BLaER1 (cell line): Measurements from ENCODE around the gene CCDC51.

Experiments
- H3K27ac ChIP-seq: shearing (Covaris generic); formaldehyde crosslinking; 2 replicates; pipeline ENCODE4 v1.8.1; 2022
- H3K27me3 ChIP-seq: shearing (Covaris generic); formaldehyde crosslinking; 2 replicates; pipeline ENCODE4 v1.8.1; 2022
- H3K36me3 ChIP-seq: shearing (Covaris generic); formaldehyde crosslinking; 2 replicates; pipeline ENCODE4 v1.8.1; 2022
- H3K4me1 ChIP-seq: shearing (Covaris generic); formaldehyde crosslinking; 2 replicates; pipeline ENCODE4 v1.8.1; 2022
- H3K4me2 ChIP-seq: shearing (Covaris generic); formaldehyde crosslinking; 2 replicates; pipeline ENCODE4 v1.8.1; 2022
- H3K4me3 ChIP-seq: shearing (Covaris generic); formaldehyde crosslinking; 2 replicates; pipeline ENCODE4 v1.8.1; 2022
- H3K9ac ChIP-seq: shearing (Covaris generic); formaldehyde crosslinking; 2 replicates; pipeline ENCODE4 v1.8.1; 2022
- H3K9me3 ChIP-seq: shearing (Covaris generic); formaldehyde crosslinking; 2 replicates; pipeline ENCODE4 v1.8.1; 2022
- H4K20me1 ChIP-seq: shearing (Covaris generic); formaldehyde crosslinking; 2 replicates; pipeline ENCODE4 v1.8.1; 2022
- Cebpa-rat ChIP-seq: shearing (Covaris generic); IDR thresholded peaks from 2 replicates; pipeline ENCODE4 v1.8.1; 2022

CCDC51 gene

GRCh38 chr3:48410205-48411040 lies 29.5 kb downstream of the CCDC51 start:
- Histone ChIP-seq H3K4me1 (peaks cover 12% of the 10 kb centered on the region), H3K36me3 (peaks cover 100% of the 10 kb centered on the region), H3K27ac (no peak overlapping the region), H3K4me2 (no peak overlapping the region), H3K27me3 (no peaks in the 10 kb centered on the region), H3K9ac (no peak overlapping the region), H4K20me1 (peaks cover 90% of the 10 kb centered on the region), H3K9me3 (no peaks in the 10 kb centered on the region), H3K4me3 (no peak overlapping the region)
- TF ChIP-seq Cebpa-rat = no peak

GRCh38 chr3:48409291-48410201 lies 30.4 kb downstream of the CCDC51 start:
- H3K9me3 ChIP-seq = no peaks in the 10 kb centered on the region
- TF ChIP-seq Cebpa-rat = no peak

GRCh38 chr3:48408823-48409281 lies 31.1 kb downstream of the CCDC51 start:
- H4K20me1 ChIP-seq = peaks cover 89% of the 10 kb centered on the region
- no peak overlapping the region for H3K4me2 ChIP-seq
- no peak overlapping the region for H3K9ac ChIP-seq
- no peaks in the 10 kb centered on the region for H3K27me3 ChIP-seq
- no peak overlapping the region for H3K4me3 ChIP-seq
- no peak overlapping the region for H3K27ac ChIP-seq
- TF ChIP-seq Cebpa-rat = no peak
- H3K36me3 ChIP-seq = peaks cover 100% of the 10 kb centered on the region
- H3K9me3 ChIP-seq = no peaks in the 10 kb centered on the region
- peaks cover 8% of the 10 kb centered on the region for H3K4me1 ChIP-seq

More at GRCh38 chr3:48409291-48410201, 30.4 kb downstream of the CCDC51 start:
- Histone ChIP-seq H3K9ac (no peak overlapping the region), H3K4me2 (no peak overlapping the region), H4K20me1 (peaks cover 89% of the 10 kb centered on the region), H3K4me1 (peaks cover 12% of the 10 kb centered on the region), H3K27ac (no peak overlapping the region), H3K4me3 (no peak overlapping the region), H3K27me3 (no peaks in the 10 kb centered on the region), H3K36me3 (peaks cover 100% of the 10 kb centered on the region)

- H3K4me1 ChIP-seq = no peaks in the 10 kb centered on the region
- H3K9me3 ChIP-seq = no peaks in the 10 kb centered on the region
- no peaks in the 10 kb centered on the region for H3K27me3 ChIP-seq
- peaks cover 87% of the 10 kb centered on the region for H4K20me1 ChIP-seq
- H3K36me3 ChIP-seq = peaks cover 100% of the 10 kb centered on the region
- no peak overlapping the region for H3K9ac ChIP-seq
- H3K27ac ChIP-seq = no peak overlapping the region
- H3K4me2 ChIP-seq = no peak overlapping the region
- TF ChIP-seq Cebpa-rat = no peak
- H3K4me3 ChIP-seq = no peak overlapping the region
Observed at GRCh38 chr3:48407542-48408099, 32.3 kb downstream of the CCDC51 start.

- H3K4me2 ChIP-seq = no peak overlapping the region
Observed at GRCh38 chr3:48406443-48407431, 33.2 kb downstream of the CCDC51 start.

GRCh38 chr3:48405971-48406370 lies 33.9 kb downstream of the CCDC51 start:
- Histone ChIP-seq H3K9ac (no peak overlapping the region), H3K36me3 (peaks cover 96% of the 10 kb centered on the region), H4K20me1 (peaks cover 72% of the 10 kb centered on the region), H3K9me3 (no peaks in the 10 kb centered on the region), H3K4me2 (no peak overlapping the region), H3K27ac (no peak overlapping the region), H3K4me1 (no peaks in the 10 kb centered on the region), H3K27me3 (no peaks in the 10 kb centered on the region), H3K4me3 (no peak overlapping the region)
- no peak for TF ChIP-seq Cebpa-rat

More at GRCh38 chr3:48406443-48407431, 33.2 kb downstream of the CCDC51 start:
- no peak for TF ChIP-seq Cebpa-rat
- peaks cover 99% of the 10 kb centered on the region for H3K36me3 ChIP-seq
- no peak overlapping the region for H3K4me3 ChIP-seq
- no peaks in the 10 kb centered on the region for H3K4me1 ChIP-seq
- H3K27ac ChIP-seq = no peak overlapping the region
- no peak overlapping the region for H3K9ac ChIP-seq
- peaks cover 80% of the 10 kb centered on the region for H4K20me1 ChIP-seq
- no peaks in the 10 kb centered on the region for H3K27me3 ChIP-seq
- no peaks in the 10 kb centered on the region for H3K9me3 ChIP-seq

- Histone ChIP-seq H4K20me1 (peaks cover 67% of the 10 kb centered on the region), H3K27me3 (no peaks in the 10 kb centered on the region), H3K9ac (no peak overlapping the region), H3K4me2 (no peak overlapping the region), H3K36me3 (peaks cover 90% of the 10 kb centered on the region), H3K9me3 (no peaks in the 10 kb centered on the region), H3K4me3 (no peak overlapping the region), H3K4me1 (no peaks in the 10 kb centered on the region), H3K27ac (no peak overlapping the region)
- TF ChIP-seq Cebpa-rat = no peak
Observed at GRCh38 chr3:48405343-48405881, 34.5 kb downstream of the CCDC51 start.

- Histone ChIP-seq H3K27ac (no peak overlapping the region), H3K27me3 (no peaks in the 10 kb centered on the region), H4K20me1 (peaks cover 62% of the 10 kb centered on the region), H3K9me3 (no peaks in the 10 kb centered on the region), H3K4me2 (no peak overlapping the region), H3K4me3 (no peak overlapping the region), H3K4me1 (no peaks in the 10 kb centered on the region), H3K9ac (no peak overlapping the region), H3K36me3 (peaks cover 83% of the 10 kb centered on the region)
- TF ChIP-seq Cebpa-rat = no peak
Observed at GRCh38 chr3:48404440-48405342, 35.2 kb downstream of the CCDC51 start.
